ENCODE measurements around the gene FAIM2.
"Not testable (repeated sequence)": the region's sequence is repeated elsewhere in the genome, so short reads cannot be mapped to it uniquely, and the experiment has no call there.

FAIM2 gene

GRCh38 chr12:49893753-49894750 lies 9.6 kb downstream of the FAIM2 start:
- ATAC-seq = peak in 1 of 2 donors; percentile 15

- ATAC-seq = no peak
Observed at GRCh38 chr12:49892732-49893317, 10.9 kb downstream of the FAIM2 start.

- no peak for ATAC-seq
Observed at GRCh38 chr12:49892084-49892731, 11.5 kb downstream of the FAIM2 start.

GRCh38 chr12:49891476-49891875 lies 12.2 kb downstream of the FAIM2 start:
- ATAC-seq = no peak

- no peak for ATAC-seq
Observed at GRCh38 chr12:49891012-49891411, 12.7 kb downstream of the FAIM2 start.

GRCh38 chr12:49890096-49890461 lies 13.6 kb downstream of the FAIM2 start:
- no peak for ATAC-seq

- no peak for ATAC-seq
Observed at GRCh38 chr12:49889361-49890095, 14.2 kb downstream of the FAIM2 start.

GRCh38 chr12:49888461-49889151 lies 15.1 kb downstream of the FAIM2 start:
- no peak for ATAC-seq

GRCh38 chr12:49887536-49888401 lies 15.9 kb downstream of the FAIM2 start:
- no peak for ATAC-seq

GRCh38 chr12:49887091-49887490 lies 16.6 kb downstream of the FAIM2 start:
- no peak for ATAC-seq

GRCh38 chr12:49885663-49886461 lies 17.8 kb downstream of the FAIM2 start:
- ATAC-seq = no peak

- ATAC-seq = no peak
Observed at GRCh38 chr12:49885118-49885517, 18.6 kb downstream of the FAIM2 start.

GRCh38 chr12:49882851-49883464 lies 20.7 kb downstream of the FAIM2 start:
- no peak for ATAC-seq

GRCh38 chr12:49882248-49882850 lies 21.4 kb downstream of the FAIM2 start:
- ATAC-seq = no peak

- no peak for ATAC-seq
Observed at GRCh38 chr12:49881415-49882247, 22.1 kb downstream of the FAIM2 start.

- ATAC-seq = no peak
Observed at GRCh38 chr12:49880756-49881414, 22.8 kb downstream of the FAIM2 start.

GRCh38 chr12:49879065-49879464 lies 24.6 kb downstream of the FAIM2 start:
- not testable (repeated sequence) for ATAC-seq

GRCh38 chr12:49878021-49878420 lies 25.7 kb downstream of the FAIM2 start:
- ATAC-seq = no peak
